GM21367 (cell line): ENCODE measurements around the gene MARVELD3.

Experiments
- ATAC-seq: cut with Tn5 transposase; IDR thresholded peaks from one replicate; pipeline ENCODE4 v1.9.1; 2021; ENCODE audit not compliant: unreplicated experiment

The MARVELD3 gene

GRCh38 chr16:71622088-71622487 lies 3.9 kb upstream of the MARVELD3 start:
- ATAC-seq = no peak

DNA sequence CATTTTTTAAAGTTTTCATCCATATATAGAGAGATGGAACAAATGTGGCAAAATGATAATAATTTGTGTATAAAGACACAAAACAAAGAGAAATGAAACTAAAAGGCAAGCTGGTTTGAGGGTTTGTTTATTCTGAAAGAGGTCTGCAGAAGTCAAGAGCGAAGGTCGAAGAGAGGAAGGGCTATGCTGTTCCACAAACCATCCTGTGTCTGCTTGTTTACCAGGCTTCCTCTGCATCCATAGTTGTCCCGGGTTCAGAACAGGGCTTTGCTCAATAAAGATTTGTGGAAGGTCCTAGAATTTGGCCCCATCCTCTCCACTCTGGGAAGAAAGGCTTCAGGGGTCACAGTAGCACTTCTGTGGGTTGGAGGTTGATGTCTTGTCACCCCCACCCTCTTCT lies 2.4 kb upstream of the MARVELD3 start:
- no peak for ATAC-seq

DNA sequence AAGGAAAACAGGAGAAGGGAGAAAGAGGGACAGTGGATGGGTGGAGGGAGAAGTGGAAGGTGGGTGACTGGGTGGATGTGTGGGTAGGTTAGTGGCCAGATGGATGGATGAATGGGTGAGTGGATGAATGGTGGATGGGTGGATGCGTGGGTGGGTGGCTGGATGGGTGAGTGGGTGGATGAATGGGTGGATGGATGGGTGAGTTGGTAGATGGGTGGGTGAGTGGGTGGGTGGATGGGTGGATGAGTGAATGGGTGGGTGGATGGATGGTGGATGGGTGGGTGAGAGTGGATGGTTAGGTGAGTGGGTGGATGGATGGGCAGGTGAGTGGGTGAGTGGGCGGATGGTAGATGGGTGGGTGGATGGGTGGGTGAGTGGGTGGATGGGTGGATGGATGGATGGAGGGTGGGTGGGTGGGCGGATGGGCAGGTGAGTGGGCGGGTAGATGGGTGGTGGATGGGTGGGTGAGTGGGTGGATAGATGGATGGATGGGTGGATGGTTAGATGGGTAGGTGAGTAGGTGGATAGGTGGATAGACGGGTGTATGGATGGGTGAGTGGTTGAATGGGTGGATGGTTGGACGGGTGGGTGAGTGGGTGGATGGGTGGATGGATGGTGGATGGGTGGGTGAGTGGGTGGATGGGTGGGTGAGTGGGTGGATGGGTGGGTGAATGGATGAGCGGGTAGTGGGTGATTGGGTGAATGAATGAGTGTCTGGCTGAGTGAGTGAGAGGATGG lies 702 bp upstream of the MARVELD3 start:
- no peak for ATAC-seq

DNA sequence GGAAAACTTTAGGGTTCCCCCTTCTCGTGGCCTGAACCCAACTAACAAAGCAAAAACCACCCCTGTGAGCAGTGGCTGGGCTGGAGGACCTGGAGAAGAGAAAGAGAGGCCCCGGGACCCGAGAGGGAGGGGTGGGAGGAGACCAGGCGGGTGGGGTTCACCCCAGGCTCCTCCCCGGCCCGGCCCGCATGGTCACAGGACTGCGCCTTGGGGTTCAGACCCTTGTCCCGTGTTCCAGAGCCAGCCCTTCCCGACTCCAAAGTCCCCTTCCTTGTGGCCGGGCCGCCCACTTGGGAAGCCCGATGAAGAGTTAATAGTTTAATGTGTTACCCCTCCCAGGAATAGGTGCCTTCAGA lies 852 bp downstream of the MARVELD3 start:
- no peak for ATAC-seq

GRCh38 chr16:71627731-71628181 lies 1.8 kb downstream of the MARVELD3 start:
- ATAC-seq = no peak

- ATAC-seq = no peak
Observed at GRCh38 chr16:71628810-71629209, 2.8 kb downstream of the MARVELD3 start.

DNA sequence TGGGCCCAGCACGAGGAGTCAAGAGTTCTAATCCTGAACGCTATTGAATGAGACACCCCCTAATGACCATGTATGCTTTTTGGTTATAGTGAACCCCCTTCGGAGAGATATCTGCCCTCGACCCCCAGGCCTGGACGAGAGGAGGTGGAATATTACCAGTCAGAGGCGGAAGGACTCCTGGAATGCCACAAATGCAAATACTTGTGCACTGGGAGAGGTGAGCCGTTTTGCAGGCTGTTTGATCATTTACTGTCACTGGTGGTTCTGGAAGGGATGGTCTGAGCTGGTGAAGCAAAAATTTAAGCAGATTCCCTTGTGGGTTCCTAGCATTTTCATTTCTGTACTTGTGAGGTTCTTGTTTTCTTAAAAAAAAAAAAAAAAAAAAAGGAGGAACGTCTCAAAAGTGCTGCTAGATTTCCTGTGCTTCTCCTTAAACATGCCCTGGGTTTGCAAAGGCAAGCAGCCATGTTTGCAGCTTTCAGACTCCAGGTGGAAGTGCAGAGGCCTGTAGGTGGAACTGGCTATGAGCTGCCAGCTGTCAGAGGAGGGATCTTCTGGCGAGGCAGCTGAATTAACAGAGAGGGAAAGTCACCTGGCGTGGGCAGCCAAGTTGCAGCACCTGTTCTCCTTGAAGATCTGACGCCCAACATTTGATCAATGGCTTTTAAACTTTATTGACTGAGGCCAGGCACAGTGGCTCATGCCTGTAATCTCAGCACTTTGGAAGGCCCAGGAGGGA lies 3.5 kb downstream of the MARVELD3 start:
- ATAC-seq = no peak

GRCh38 chr16:71630808-71631207 lies 4.8 kb downstream of the MARVELD3 start:
- no peak for ATAC-seq

DNA sequence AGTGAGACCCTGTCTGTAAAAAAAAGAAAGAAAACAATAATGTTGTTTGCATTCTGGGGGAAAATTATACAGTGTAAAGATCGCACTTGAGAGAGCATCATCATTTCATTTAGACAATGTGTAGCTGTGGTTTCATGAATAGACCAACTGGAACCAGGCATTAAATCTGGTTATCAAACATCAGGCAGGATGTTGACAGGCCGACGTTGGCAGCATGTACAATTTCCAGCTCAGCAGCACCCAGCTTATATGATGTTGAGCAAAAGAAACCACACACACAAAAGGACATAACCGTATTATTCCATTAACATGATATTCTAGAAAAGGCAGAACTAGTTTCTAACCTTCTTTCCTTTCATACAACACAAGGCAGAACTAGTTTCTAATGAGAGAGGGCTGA lies 5.8 kb downstream of the MARVELD3 start:
- ATAC-seq = no peak

DNA sequence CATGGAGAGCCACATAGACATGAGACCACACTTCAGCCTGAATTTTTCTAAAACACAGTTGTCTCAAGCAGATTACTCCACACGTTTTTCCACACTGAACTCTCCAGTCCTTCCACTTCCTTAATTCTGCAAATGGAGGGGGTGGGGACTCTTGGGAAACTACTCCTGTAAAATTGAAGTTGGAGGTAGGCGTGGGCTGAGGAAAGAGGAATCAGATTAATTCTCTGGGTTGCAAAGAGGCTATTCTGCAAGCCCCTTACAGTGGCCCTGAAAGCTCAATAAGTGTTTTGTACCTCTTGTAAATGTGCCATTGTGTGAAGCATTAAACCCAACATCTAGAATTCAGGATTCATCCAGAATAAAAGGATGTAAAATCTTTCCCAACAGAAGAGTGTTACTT lies 9.6 kb downstream of the MARVELD3 start:
- ATAC-seq = no peak

DNA sequence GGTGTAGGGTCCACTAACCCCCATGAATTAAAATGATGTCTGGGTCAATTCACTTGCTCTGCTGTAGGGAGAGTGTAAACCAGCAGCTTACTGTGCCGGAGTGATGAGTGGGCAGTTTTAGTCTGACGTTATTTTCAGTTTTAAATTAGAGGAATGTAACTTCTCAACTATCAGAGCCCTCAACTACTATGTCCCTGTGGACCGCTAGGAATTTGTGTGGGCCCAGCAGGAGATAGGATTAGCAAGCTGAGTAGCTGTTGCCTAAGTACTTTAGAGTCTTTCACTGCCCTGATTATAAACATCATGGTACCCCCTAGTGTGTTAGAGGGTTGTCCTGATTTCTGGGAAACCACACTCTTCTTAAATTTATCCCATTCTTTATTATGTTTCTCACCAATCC lies 11.4 kb downstream of the MARVELD3 start:
- ATAC-seq = no peak

DNA sequence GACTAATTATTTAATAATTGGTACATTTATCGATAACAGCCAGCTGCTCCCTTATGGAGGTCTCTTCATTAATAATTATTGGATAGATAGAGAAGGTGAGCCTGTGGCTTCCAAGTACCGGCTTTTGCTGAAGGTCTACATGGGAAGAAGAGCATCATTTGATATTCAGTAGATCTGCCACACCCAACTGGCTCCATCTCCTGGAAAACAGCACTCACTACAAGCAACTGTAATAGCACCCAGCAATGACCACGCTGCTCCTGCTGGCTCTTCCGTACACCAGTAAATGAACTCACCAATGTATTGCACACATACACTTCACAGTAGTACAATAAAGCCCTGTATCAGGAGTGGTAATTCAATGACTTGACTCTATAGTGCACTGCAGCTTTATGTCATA lies 19.5 kb downstream of the MARVELD3 start:
- ATAC-seq = no peak

DNA sequence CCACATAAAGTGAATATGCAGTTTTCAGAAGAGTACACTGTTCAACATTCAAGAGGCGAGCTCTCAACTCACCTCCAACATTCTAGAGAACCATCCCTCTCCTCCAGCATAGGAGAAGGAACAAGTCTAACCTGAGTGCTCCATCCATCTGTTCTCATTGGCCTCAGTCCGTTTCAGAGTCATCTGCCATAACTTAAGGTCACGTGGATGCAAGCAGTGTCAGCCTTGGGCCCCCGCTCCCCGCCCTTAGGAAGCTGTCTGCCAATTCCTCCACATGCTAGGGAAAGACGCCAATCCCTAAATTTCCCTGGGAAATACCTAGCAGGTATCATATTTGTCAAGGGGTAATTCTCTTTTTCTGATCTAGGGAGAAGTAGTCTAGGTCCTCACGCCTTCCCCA lies 21.4 kb downstream of the MARVELD3 start:
- no peak for ATAC-seq

DNA sequence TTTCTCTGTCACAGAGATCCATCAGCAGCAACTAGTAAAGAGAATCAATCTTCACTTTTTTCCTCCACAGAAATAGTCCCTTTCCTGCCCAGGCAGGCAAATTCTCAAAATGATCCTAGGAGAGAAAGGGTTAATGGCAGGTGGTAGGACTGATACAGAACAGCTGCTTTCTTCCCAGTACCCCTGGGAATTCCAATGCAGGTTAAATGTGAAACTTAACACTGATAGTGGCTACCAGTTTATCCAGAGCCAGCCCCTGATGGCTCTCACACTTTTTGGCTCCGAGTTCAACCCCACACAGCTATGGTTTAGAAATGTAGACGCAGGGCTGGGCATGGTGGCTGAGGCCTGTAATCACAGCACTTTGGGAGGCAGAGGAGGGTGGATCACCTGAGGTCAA lies 22.2 kb downstream of the MARVELD3 start:
- no peak for ATAC-seq

DNA sequence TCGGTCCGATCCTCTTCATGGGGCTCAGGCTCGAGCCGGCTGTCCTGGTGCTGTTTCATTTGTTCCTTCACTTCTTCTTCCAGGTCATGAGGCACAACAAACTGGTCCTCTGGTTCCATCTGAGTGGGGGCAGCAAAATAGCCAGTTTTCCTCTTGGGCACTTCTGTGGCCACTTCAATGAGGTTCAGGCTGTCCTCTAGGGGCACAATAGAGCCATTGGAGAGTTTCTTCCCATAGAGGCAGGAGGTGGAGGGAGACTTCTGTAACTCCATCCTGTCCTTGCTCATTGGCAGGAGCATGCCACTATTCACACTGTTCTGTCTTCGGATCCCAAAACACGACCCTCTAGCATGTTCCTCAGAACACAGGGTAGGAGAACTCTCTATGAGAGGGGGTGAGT lies 22.9 kb downstream of the MARVELD3 start:
- ATAC-seq = no peak

DNA sequence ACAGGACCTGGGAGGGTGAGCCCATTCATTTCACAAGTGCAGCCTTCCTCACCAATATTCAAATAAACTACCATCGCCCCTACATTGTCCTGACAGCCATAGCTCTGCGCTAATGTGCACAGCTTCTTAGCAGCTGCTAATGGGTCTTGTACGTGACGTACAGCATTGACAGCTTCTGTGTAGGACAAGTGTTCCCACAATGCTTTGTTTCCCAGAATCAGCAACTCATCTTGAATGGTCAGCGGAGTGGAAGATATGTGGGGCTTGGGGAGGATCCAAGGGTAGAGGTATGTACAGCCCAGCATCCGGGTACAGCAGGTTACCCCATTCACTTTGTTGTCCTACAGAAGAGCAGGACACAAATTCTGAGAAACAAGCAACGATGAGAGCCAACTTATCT lies 23.7 kb downstream of the MARVELD3 start:
- no peak for ATAC-seq

DNA sequence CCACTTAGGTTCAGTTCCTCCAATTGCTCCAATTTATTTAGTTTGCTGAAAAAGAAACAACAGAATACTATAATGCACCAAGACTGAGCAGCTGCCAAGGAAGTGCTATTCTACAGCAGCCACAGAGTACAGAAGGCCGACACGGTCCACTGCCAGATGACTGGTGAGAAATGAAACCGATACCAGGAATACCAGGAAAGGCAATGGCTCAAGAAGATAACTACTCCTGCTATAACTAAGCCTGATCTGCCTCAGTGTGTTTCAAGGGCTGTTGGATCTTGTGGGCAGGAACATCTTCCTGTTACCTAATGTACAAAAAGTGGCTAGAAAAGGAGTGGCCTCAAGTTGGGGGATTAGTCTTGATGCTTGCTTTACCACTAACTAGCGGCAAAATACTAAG lies 32.8 kb downstream of the MARVELD3 start:
- ATAC-seq = no peak

- ATAC-seq = no peak
Observed at GRCh38 chr16:71659471-71659870, 33.5 kb downstream of the MARVELD3 start.

GRCh38 chr16:71666264-71666663 lies 40.3 kb downstream of the MARVELD3 start:
- no peak for ATAC-seq

GRCh38 chr16:71666928-71667707 lies 41.1 kb downstream of the MARVELD3 start:
- no peak for ATAC-seq

GRCh38 chr16:71669926-71670536 lies 44.0 kb downstream of the MARVELD3 start:
- no peak for ATAC-seq
